ENCODE results near the gene MBLAC1.
A peak's percentile ranks its signal among the peaks of the same experiment; 100 is the strongest.

Gene MBLAC1

GRCh38 chr7:100173806-100174495 lies 47.2 kb downstream of the MBLAC1 start:
- DNase-seq, result no peak

- DNase-seq, result no peak
These were observed 47.8 kb downstream of the MBLAC1 start for GRCh38 chr7:100174582-100174981.

GRCh38 chr7:100175296-100175935 lies 48.6 kb downstream of the MBLAC1 start:
- DNase-seq, result no peak

- no peak for DNase-seq
These were observed 49.6 kb downstream of the MBLAC1 start for GRCh38 chr7:100176096-100177044.

GRCh38 chr7:100177045-100178001 lies 50.6 kb downstream of the MBLAC1 start, which contains the start of the genes GPC2 and STAG3:
TSS of gene GPC2 (minus strand) at chr7:100177381. CDS start at chr7:100177199, 182 bp downstream.
TSS of gene STAG3 (plus strand) at chr7:100177918. CDS start at chr7:100180557, 2,639 bp downstream.
- DNase-seq, result peak; percentile 98

Data from stimulated activated CD4-positive, alpha-beta T cell treated with anti-CD3 and anti-CD28 coated beads, Interleukin-4, amount 100 ng/mL, for 24 hours (primary cell).